Ascending aorta (tissue), 2 donors: Measurements from ENCODE around the gene LRRC8A. TPM values are rescaled to one million over a fixed set of nuclear protein-coding genes. Genes with fewer than 3 reads are reported as not detected.

Source experiments
- DNase-seq, 2 donors: peaks; one replicate each; pipeline ENCODE4 v3.0.0-alpha.2; 2019; ENCODE audit warnings: low spot score in 2 of 2
- H3K27ac ChIP-seq, 2 donors: fragments of 200-600 bp; sonication (generic); one replicate each; pipeline ENCODE4 v1.5.1; 2016 to 2017; ENCODE audit warnings: mild to moderate bottlenecking in 1 of 2
- H3K27me3 ChIP-seq: fragments of 200-600 bp; sonication (generic); one replicate; pipeline ENCODE4 v1.5.1; 2017
- H3K36me3 ChIP-seq, 2 donors: fragments of 200-600 bp; sonication (generic); one replicate each; pipeline ENCODE4 v1.5.1; 2016
- H3K4me1 ChIP-seq, 2 donors: fragments of 200-600 bp; sonication (generic); one replicate each; pipeline ENCODE4 v1.5.1; 2016 to 2017; ENCODE audit warnings: mild to moderate bottlenecking in 1 of 2
- H3K4me3 ChIP-seq, 2 donors: fragments of 200-600 bp; sonication (generic); one replicate each; pipeline ENCODE4 v1.5.1; 2016 to 2017; ENCODE audit warnings: mild to moderate bottlenecking in 1 of 2
- H3K9me3 ChIP-seq, 2 donors: fragments of 200-600 bp; sonication (generic); one replicate each; pipeline ENCODE4 v1.5.1; 2016
- CTCF ChIP-seq, 3 experiments: fragments of 200-600 bp in 2 of 3; fragments of 450-650 bp in 1 of 3; sonication (generic) in 2 of 3; IDR thresholded peaks; one replicate each; pipeline ENCODE4 v1.5.1; 2016 to 2019; ENCODE audit warnings: antibody characterized with exemption in 3 of 3, mild to moderate bottlenecking in 1 of 3, moderate library complexity in 1 of 3
- intact Hi-C: fragments of 100-400 bp; cut with DNase I; formaldehyde crosslinking; loops from one replicate; pipeline ENCODE4 v1.15.1; 2023
- total RNA-seq: library from RNA; depleted of rRNA; stranded (reverse); fragments of >200 nt; gene quantifications from one replicate; pipeline ENCODE4 v1.1.0, GENCODE V29; 2016

Gene LRRC8A
- total RNA-seq, 1 donor from 2014 or later: 227 TPM

- peak overlapping the region; percentile 94 to 95 for H3K27ac ChIP-seq
- H3K27me3 ChIP-seq: no peaks in the 10 kb centered on the region
- H3K36me3 ChIP-seq: peaks cover 10 to 18% of the 10 kb centered on the region in 2 donors
- H3K4me1 ChIP-seq: peaks cover 21 to 52% of the 10 kb centered on the region in 2 donors
- peak overlapping the region; percentile 59 to 73 for H3K4me3 ChIP-seq
- intact Hi-C loops: loop anchor here (2.0 kb wide), 1 partner anchor 25 kb away; the partner anchor contains the start of genes DOLK and NUP188
- DNase-seq: peak in 1 of 2 donors; percentile 80
- no peaks in the 10 kb centered on the region for H3K9me3 ChIP-seq
- TF ChIP-seq CTCF (IDR thresholded peaks at IDR 0.05): peak in 1 of 3 experiments; percentile 4
Measured at GRCh38 chr9:128921881-128922763, 40.2 kb downstream of the LRRC8A start.

DNA sequence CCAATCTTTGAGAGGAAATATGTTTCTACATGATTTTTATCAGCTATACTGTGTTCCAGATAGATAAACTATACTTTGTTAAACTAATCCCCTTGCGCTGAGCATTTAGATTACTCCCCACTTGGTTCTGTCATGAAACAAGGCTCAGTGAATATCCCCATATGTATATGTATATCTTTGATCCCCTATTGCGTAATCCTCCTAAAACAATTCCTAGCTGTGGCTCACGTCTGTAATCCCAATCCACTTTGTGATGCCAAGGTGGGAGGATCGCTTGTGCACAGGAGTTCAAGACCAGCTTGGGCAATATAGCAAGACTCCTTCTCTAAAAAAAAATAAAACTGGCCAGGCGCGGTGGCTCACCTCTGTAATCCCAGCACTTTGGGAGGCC lies 41.6 kb downstream of the LRRC8A start:
- peak overlapping the region in 1 of 2 donors; percentile 59 for H3K4me3 ChIP-seq
- peaks cover 0 to 10% of the 10 kb centered on the region in 2 donors for H3K36me3 ChIP-seq
- H3K27ac ChIP-seq: peak overlapping the region; percentile 94 to 95
- no peaks in the 10 kb centered on the region for H3K27me3 ChIP-seq
- no peaks in the 10 kb centered on the region for H3K9me3 ChIP-seq
- TF ChIP-seq CTCF (IDR thresholded peaks at IDR 0.05): no peak
- peaks cover 18 to 53% of the 10 kb centered on the region in 2 donors for H3K4me1 ChIP-seq
- no peak for DNase-seq
- intact Hi-C loops: loop anchor here (2.0 kb wide), 1 partner anchor 23 kb away; the partner anchor contains the start of genes DOLK and NUP188

GRCh38 chr9:128927731-128928411 lies 45.9 kb downstream of the LRRC8A start:
- H3K27ac ChIP-seq: no peak overlapping the region
- intact Hi-C loops: loop anchor here (1.0 kb wide), 2 partner anchors 65 to 76 kb away; no protein-coding TSS in a partner anchor
- peak; percentile 89 to 93 (median 92) for TF ChIP-seq CTCF (IDR thresholded peaks at IDR 0.05)

DNA sequence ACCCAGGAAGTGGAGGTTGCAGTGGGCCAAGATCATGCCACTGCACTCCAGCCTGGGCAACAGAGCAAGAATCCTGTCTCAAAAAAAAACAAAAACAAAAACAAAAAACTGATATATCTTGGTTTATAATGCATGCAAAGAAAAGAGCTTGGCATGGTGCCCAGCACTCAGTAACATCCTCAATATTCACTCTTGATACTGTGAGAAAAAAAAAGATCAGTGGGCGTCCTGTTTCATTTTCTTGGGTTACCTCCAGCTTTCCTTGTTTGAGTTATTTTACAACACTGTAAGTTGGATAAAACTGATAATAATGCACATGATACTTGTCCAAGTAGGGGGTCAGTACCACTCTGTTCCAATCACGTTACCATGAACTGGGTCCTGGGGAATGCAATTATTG lies 46.7 kb downstream of the LRRC8A start:
- Histone ChIP-seq H3K4me3 (no peak overlapping the region), H3K9me3 (no peaks in the 10 kb centered on the region), H3K27ac (no peak overlapping the region), H3K36me3 (peaks cover 3% of the 10 kb centered on the region in 2 donors), H3K4me1 (peaks cover 0 to 7% of the 10 kb centered on the region in 2 donors), H3K27me3 (no peaks in the 10 kb centered on the region)
- no peak for DNase-seq
- intact Hi-C loops: loop anchor here (1.0 kb wide), 2 partner anchors 65 to 76 kb away; no protein-coding TSS in a partner anchor
- no peak for TF ChIP-seq CTCF (IDR thresholded peaks at IDR 0.05)

More at GRCh38 chr9:128927731-128928411, 45.9 kb downstream of the LRRC8A start:
- peaks cover 3 to 14% of the 10 kb centered on the region in 2 donors for H3K4me1 ChIP-seq
- no peaks in the 10 kb centered on the region for H3K36me3 ChIP-seq
- no peaks in the 10 kb centered on the region for H3K9me3 ChIP-seq
- DNase-seq: no peak
- H3K4me3 ChIP-seq: no peak overlapping the region
- H3K27me3 ChIP-seq: no peaks in the 10 kb centered on the region

DNA sequence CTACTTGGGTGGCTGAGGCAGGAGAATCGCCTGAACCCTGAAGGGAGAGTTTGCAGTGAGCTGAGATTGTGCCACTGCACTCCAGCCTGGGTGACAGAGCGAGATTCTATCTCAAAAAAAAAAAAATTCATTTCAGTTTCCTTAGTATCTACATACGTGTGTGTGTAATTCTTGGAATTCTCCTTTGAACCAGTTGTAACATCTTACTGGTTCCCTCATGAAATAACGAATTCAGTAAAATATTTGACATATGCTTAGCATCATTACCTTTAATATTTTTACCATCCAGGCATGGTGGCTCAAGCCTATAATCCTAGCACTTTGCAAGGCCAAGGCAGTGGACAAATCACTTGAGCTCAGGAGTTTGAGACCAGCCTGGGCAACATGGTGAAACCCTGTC lies 47.6 kb downstream of the LRRC8A start:
- no peak for DNase-seq
- TF ChIP-seq CTCF (IDR thresholded peaks at IDR 0.05): no peak
- Histone ChIP-seq H3K27ac (no peak overlapping the region), H3K36me3 (peaks cover 7 to 10% of the 10 kb centered on the region in 2 donors), H3K9me3 (no peaks in the 10 kb centered on the region), H3K27me3 (no peaks in the 10 kb centered on the region), H3K4me1 (peaks cover 0 to 5% of the 10 kb centered on the region in 2 donors), H3K4me3 (no peak overlapping the region)
- intact Hi-C loops: no loop called here
